MCF 10A (cell line): ENCODE data around the gene IFITM2. TPM values are rescaled to one million over a fixed set of nuclear protein-coding genes. Genes with fewer than 3 reads are reported as not detected.

Experiments
- BruUV-seq: library from RNA; stranded (reverse); fragments of 400-500 nt; replicated peaks from 2 replicates; lab custom pipeline; 2021; lab: Mats Ljungman, UMichigan
- CTCF ChIA-PET: fragments of 300-600 bp; sonication (Branson Sonifier 250); formaldehyde crosslinking; extraction: SDS; loops from one replicate; lab custom pipeline; 2021; ENCODE audit warnings: antibody characterized with exemption, inconsistent platforms; lab: Yijun Ruan, JAX
- POLR2A ChIA-PET: fragments of 300-600, 350-650 bp; sonication (Branson Sonifier 250); formaldehyde crosslinking; extraction: SDS; loops from one replicate; lab custom pipeline; 2020; ENCODE audit warnings: antibody characterized with exemption, inconsistent platforms; lab: Yijun Ruan, JAX
- DNase-seq: peaks from one replicate; pipeline ENCODE4 v3.0.0-alpha.2; 2018; ENCODE audit not compliant: unreplicated experiment
- H3K27ac Mint-ChIP-seq: one replicate; pipeline ENCODE4 v1.8.0; 2022; ENCODE audit warnings: mild to moderate bottlenecking, low read depth, mixed read lengths; ENCODE audit not compliant: unreplicated experiment
- H3K27me3 Mint-ChIP-seq: one replicate; pipeline ENCODE4 v1.8.0; 2022; ENCODE audit warnings: mixed read lengths; ENCODE audit not compliant: insufficient read depth, unreplicated experiment
- H3K36me3 Mint-ChIP-seq: one replicate; pipeline ENCODE4 v1.8.0; 2022; ENCODE audit warnings: mild to moderate bottlenecking, moderate library complexity, mixed read lengths; ENCODE audit not compliant: insufficient read depth, unreplicated experiment
- H3K4me1 Mint-ChIP-seq: one replicate; pipeline ENCODE4 v1.8.0; 2022; ENCODE audit warnings: mixed read lengths; ENCODE audit not compliant: insufficient read depth, unreplicated experiment
- H3K4me3 Mint-ChIP-seq: one replicate; pipeline ENCODE4 v1.8.0; 2022; ENCODE audit warnings: mild to moderate bottlenecking, moderate library complexity, mixed read lengths; ENCODE audit not compliant: unreplicated experiment
- H3K9me3 Mint-ChIP-seq: one replicate; pipeline ENCODE4 v1.8.0; 2022; ENCODE audit warnings: mixed read lengths; ENCODE audit not compliant: unreplicated experiment
- CTCF ChIP-seq: fragments of 200-600 bp; IDR thresholded peaks from one replicate; pipeline ENCODE4 v1.8.0; 2022; ENCODE audit warnings: antibody characterized with exemption, mild to moderate bottlenecking; ENCODE audit not compliant: unreplicated experiment
- intact Hi-C: fragments of 100-400 bp; cut with micrococcal nuclease; formaldehyde crosslinking; loops from 2 replicates; pipeline ENCODE4 v1.14.1; 2022
- total RNA-seq: library from RNA; stranded (reverse); gene quantifications from 2 replicates; pipeline ENCODE4 v1.2.3, GENCODE V29; 2022

Gene IFITM2
- total RNA-seq, 1 experiment from 2014 or later, result 314 TPM

- H3K27me3 Mint-ChIP-seq, result peaks cover 11% of the 10 kb centered on the region
- BruUV-seq, result no TSS peak
- intact Hi-C loops, result no loop called here
- TF ChIP-seq CTCF, result no peak
- POLR2A ChIA-PET, result interaction anchor here (0.8 to 1.5 kb wide), 3 partner anchors 132 to 161 kb away, joined by 4 to 6 read pairs (median 4); partner anchors contain the start of genes BET1L and RIC8A
- H3K27ac Mint-ChIP-seq, result no peak overlapping the region
- CTCF ChIA-PET, result no interaction called here
- H3K4me3 Mint-ChIP-seq, result no peak overlapping the region
- no peaks in the 10 kb centered on the region for H3K9me3 Mint-ChIP-seq
- peaks cover 14% of the 10 kb centered on the region for H3K4me1 Mint-ChIP-seq
- H3K36me3 Mint-ChIP-seq, result no peaks in the 10 kb centered on the region
- no peak for DNase-seq
Measured at GRCh38 chr11:358129-358800, 50.6 kb downstream of the IFITM2 start.

Other genes starting within 250 kb of the IFITM2 start
- not detected in 2 replicates for gene SCGB1C1, start 114.7 kb upstream of the IFITM2 start, total RNA-seq
- gene BET1L, start 100.4 kb upstream of the IFITM2 start, total RNA-seq, result 65.3 and 66.1 TPM in 2 replicates
- 93.3 and 109 TPM in 2 replicates for gene RIC8A, start 100.1 kb upstream of the IFITM2 start, total RNA-seq
- gene SIRT3, start 71.5 kb upstream of the IFITM2 start, total RNA-seq, result 19.8 and 20.5 TPM in 2 replicates
- 86.8 and 103 TPM in 2 replicates for gene PSMD13, start 70.8 kb upstream of the IFITM2 start, total RNA-seq
- not detected in 2 replicates for gene NLRP6, start 29.4 kb upstream of the IFITM2 start, total RNA-seq
- gene PGGHG, start 18.7 kb upstream of the IFITM2 start, total RNA-seq, result 6.3 and 8.5 TPM in 2 replicates
- gene IFITM5, start 8.3 kb upstream of the IFITM2 start, total RNA-seq, result not detected in 2 replicates
- 1.8 and 4.8 TPM in 2 replicates for gene IFITM1, start 6.2 kb downstream of the IFITM2 start, total RNA-seq
- 415 and 497 TPM in 2 replicates for gene IFITM3, start 13.0 kb downstream of the IFITM2 start, total RNA-seq
- gene B4GALNT4, start 61.7 kb downstream of the IFITM2 start, total RNA-seq, result 20.0 and 25.9 TPM in 2 replicates
- gene PKP3, start 86.4 kb downstream of the IFITM2 start, total RNA-seq, result 129 and 177 TPM in 2 replicates
- gene SIGIRR, start 107.2 kb downstream of the IFITM2 start, total RNA-seq, result 6.2 and 7.7 TPM in 2 replicates
- 7.2 and 9.4 TPM in 2 replicates for gene ANO9, start 134.2 kb downstream of the IFITM2 start, total RNA-seq
- gene PTDSS2, start 142.5 kb downstream of the IFITM2 start, total RNA-seq, result 28.2 and 29.4 TPM in 2 replicates
- gene RNH1, start 199.4 kb downstream of the IFITM2 start, total RNA-seq, result 288 TPM in 2 replicates
- 115 and 123 TPM in 2 replicates for gene HRAS, start 227.8 kb downstream of the IFITM2 start, total RNA-seq
- gene LRRC56, start 229.7 kb downstream of the IFITM2 start, total RNA-seq, result 0.54 and 0.75 TPM in 2 replicates